IMR-90 (cell line): ENCODE measurements around the gene RAB31.

Source experiments
- CEBPB ChIP-seq: IDR thresholded peaks from 2 replicates; pipeline ENCODE4 v1.6.1; 2012; ENCODE audit warnings: low read depth, low read length, improper control_type of control experiment
- CHD1 ChIP-seq: IDR thresholded peaks from 2 replicates; pipeline ENCODE4 v1.6.1; 2012; ENCODE audit warnings: low read depth, low read length, improper control_type of control experiment
- CTCF ChIP-seq: conservative IDR thresholded peaks from 2 replicates; pipeline ENCODE4 v1.5.1; 2012; ENCODE audit warnings: mild to moderate bottlenecking, low read depth, low read length, improper control_type of control experiment
- MXI1 ChIP-seq: IDR thresholded peaks from 2 replicates; pipeline ENCODE4 v1.6.1; 2012; ENCODE audit warnings: low read depth, mild to moderate bottlenecking, low read length, moderate library complexity, borderline replicate concordance
- RAD21 ChIP-seq: IDR thresholded peaks from 2 replicates; pipeline ENCODE4 v1.6.1; 2012; ENCODE audit warnings: low read length, improper control_type of control experiment
- RFX5 ChIP-seq: IDR thresholded peaks from 2 replicates; pipeline ENCODE4 v1.8.0; 2012; ENCODE audit warnings: low read depth, mild to moderate bottlenecking, low read length, moderate library complexity
- TF ChIP-seq, protein P1 (sequence below): fragments of 150-350 bp; IDR thresholded peaks from 2 replicates; pipeline ENCODE4 v1.6.1; 2016; ENCODE audit warnings: low read depth, mild to moderate bottlenecking, low read length, moderate library complexity, borderline replicate concordance

GRCh38 chr18:9825571-9826073 is 117.5 kb downstream of the RAB31 start:
- TF ChIP-seq RAD21 (no peak), CHD1 (no peak), CTCF (no peak), MXI1 (no peak), RFX5 (no peak), CEBPB (no peak)
- TF ChIP-seq, protein P1, sequence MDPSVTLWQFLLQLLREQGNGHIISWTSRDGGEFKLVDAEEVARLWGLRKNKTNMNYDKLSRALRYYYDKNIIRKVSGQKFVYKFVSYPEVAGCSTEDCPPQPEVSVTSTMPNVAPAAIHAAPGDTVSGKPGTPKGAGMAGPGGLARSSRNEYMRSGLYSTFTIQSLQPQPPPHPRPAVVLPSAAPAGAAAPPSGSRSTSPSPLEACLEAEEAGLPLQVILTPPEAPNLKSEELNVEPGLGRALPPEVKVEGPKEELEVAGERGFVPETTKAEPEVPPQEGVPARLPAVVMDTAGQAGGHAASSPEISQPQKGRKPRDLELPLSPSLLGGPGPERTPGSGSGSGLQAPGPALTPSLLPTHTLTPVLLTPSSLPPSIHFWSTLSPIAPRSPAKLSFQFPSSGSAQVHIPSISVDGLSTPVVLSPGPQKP: no peak
